NCI-H526 treated with DMSO at 0.1 percent for 48 hours (cell line): Measurements from ENCODE around the gene RBM26.

Experiments used
- DNase-seq: peaks from one replicate; lab custom pipeline; 2025; lab: John Stamatoyannopoulos, UW

Gene RBM26

DNA sequence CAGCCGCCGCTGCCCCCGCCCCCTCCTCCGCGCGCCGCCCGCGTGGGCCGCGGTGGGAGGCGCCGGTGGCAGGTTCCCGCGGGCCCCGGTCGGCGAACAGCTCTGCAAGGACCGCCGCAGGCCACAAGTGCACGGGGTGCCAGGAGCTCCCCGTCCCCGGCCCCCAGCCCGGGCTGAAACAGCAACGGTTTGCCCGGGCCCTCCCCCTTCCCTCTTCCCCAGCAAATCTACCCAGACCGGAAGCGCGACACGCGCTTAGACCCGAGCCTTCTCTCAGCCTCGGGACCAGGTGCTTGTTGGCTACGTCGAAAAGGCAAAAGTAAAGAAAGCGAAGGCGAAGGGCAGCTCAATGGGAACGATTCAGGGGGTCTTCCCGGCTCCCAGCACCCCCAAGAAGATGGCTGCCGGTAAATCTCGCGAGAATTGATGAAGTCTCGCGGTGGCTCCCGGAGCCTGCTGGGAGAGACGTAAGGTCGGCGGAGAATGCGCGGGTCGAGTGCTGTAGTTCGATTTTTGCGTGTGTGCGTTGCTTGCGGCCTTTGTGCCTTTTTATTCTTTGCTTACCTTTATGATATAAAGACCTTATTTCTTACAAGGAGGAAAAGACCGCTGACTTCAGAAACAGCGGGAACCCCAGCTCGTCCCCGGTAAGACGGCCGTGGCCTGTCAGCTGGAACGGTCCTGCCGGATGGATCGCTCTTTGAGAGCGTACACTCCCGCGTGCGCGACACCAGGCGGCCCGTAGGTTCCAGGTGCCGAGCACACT is at the start of gene RBM26:
Gene RBM26, minus strand, starts transcription at position 425 of the 766 bp plus-strand sequence. CDS start 481 bp downstream, outside the sequence.
- DNase-seq: peak; percentile 97

- DNase-seq: no peak
Observed at GRCh38 chr13:79455331-79455730, 49.3 kb upstream of the RBM26 start.

- DNase-seq: no peak
Observed at GRCh38 chr13:79452239-79452913, 46.3 kb upstream of the RBM26 start.

- DNase-seq: no peak
Observed at GRCh38 chr13:79451500-79451962, 45.5 kb upstream of the RBM26 start.

DNA sequence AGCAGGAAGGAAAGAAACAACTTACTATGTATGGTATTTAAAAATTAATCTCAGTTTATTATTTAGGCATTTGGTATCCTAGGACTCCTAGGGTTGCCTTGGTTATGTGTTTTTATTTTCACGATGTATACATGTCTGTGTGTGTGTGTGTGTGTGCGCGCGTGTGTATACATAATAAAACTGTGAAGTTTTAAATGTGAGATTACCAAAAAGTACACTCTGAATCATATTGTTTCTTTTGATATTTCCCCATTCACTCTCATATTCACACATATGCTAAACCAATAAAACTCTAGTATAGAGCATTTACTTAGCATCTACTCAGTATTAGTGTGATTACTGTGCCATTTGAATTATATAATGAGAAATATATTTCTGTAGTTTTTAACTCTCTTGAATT is 44.1 kb upstream of the RBM26 start:
- no peak for DNase-seq

GRCh38 chr13:79448413-79448812 is 42.4 kb upstream of the RBM26 start:
- no peak for DNase-seq

GRCh38 chr13:79447741-79448140 is 41.7 kb upstream of the RBM26 start:
- no peak for DNase-seq

- no peak for DNase-seq
Observed at GRCh38 chr13:79447141-79447540, 41.1 kb upstream of the RBM26 start.

GRCh38 chr13:79445968-79446645 is 40.1 kb upstream of the RBM26 start:
- DNase-seq: no peak

DNA sequence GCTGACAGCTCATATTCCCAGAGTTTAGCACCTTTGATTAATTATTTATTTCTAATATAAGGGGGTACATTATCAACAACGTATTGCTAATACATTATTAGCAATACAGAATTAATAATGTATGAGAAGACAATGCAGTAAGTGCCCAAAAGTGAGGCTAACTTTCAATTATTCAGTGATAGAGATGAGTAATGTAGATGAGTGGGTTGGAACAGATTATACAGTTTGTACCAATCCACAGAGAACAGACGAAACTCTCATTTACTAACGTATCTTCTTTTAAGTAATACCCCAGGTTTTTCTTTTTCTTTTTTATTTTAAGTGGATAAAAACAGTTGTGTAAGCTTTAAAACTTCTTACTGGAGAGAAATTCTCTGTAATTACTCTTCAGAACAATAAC is 36.7 kb upstream of the RBM26 start:
- DNase-seq: no peak

GRCh38 chr13:79442221-79442620 is 36.2 kb upstream of the RBM26 start:
- DNase-seq: no peak

- no peak for DNase-seq
Observed at GRCh38 chr13:79440958-79441528, 35.0 kb upstream of the RBM26 start.

- no peak for DNase-seq
Observed at GRCh38 chr13:79439275-79439674, 33.2 kb upstream of the RBM26 start.

GRCh38 chr13:79435561-79435990 is 29.5 kb upstream of the RBM26 start:
- DNase-seq: no peak

DNA sequence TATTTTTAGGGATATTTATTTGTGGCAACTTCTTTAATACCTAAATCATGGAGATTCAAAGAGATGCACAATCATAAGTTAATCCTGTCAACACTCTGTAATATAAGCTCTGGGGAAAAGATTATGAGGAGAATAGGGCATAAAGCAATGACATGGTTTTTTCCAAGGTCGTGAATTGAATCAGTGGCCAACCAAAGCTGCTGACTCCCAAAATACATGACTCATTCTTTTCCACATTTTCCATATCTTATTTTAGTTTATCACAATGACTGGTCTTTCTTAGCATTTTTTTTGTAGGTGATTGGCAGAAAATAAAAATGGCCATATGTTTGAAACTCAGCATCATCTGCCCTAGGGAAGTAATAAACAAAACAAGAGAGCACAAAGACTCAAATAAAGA is 28.5 kb upstream of the RBM26 start:
- DNase-seq: no peak

DNA sequence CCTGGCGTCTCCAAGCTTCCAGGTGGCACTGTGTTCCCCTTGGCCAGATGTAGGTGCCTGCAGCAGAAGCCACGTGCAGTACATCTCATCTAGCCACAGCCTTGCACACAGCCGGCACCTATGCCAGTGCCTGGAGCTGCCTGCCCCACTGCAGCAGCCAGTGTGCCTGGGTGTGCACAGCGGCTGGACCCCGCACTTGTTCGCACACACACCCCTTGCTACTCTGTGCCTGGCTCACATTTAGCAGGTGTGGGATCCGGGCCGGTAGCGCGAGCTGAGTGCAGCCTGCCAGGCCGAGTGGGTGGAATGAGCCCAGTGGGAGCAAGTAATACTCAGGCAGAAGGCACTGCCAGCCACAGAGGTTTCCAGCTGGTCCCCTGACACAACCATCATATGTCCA is 26.9 kb upstream of the RBM26 start:
- DNase-seq: no peak

- no peak for DNase-seq
Observed at GRCh38 chr13:79432086-79432485, 26.0 kb upstream of the RBM26 start.

GRCh38 chr13:79429309-79429708 is 23.3 kb upstream of the RBM26 start:
- no peak for DNase-seq

DNA sequence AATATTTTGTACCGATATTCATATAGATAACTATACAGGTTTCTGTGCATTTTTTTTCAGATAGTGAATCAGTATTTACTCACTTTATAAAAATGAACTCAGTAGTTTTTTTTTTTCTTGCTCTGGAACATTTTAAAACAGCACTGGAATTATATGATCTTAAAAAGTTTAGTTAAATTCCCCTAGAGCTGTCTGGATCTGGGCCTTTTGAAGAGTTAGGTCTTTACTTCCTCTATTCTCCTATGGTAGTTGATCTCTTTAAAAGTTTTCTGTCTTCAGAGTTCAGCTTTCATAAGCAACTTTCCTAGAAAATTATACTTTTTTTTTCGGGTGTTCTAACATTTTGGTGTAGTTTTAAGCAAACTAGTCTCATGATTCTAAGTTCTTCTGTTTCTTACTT is 21.8 kb upstream of the RBM26 start:
- no peak for DNase-seq

DNA sequence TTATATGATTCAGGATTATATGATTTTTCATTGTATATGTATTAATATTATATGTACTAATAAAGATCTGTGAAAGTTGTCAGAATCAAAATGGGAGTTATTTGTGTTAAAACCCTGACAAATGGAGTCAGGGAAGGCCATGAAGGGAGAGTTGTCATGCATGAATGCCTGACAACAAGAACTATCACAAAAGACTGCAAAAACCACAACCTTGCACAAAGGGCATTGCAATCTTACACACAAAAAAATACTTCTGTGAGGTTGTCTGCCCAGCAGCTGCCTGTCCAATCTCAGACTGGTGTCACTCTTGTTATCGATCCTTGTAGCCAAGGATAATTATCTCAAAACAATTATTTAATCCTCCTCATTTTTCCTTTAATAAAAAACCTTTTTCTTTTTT is 21.2 kb upstream of the RBM26 start:
- DNase-seq: no peak

DNA sequence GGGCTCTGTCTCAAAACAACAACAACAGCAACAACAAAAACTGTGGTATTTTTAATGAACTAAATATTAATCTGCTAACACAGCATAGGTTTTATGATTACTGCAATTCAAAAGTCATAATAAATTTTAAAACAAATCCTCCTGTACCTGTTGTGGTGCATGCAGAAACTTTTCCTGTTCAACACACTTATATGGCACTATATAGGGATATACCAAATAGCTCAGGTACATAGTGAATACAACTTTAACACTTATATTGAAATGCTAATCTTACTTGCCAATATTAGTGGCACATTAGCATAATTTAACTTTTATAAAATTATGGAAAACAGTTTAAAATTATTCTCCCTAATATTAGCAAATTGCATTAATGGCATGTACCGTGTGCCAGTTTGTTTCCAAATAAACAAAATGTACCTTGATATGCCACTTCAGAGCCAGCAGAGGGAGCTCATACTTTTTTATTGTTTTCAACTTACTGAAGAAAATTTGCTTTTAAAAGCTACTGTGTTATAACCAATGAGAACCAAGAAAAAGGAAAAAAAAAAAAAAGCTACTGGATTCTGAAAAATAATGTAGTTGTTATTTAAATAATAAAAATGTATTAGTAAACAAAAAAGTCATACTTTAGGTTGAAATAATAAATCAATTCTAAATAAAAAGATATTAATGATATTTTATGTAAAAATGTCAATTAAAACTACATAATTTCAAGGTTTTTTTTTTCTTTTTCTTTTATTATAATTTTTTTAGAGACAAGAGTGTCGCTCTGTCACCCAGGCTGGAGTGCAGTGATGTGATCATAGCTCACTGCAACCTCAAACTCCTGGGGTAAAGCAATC is 18.0 kb upstream of the RBM26 start:
- peak; percentile 52 for DNase-seq

DNA sequence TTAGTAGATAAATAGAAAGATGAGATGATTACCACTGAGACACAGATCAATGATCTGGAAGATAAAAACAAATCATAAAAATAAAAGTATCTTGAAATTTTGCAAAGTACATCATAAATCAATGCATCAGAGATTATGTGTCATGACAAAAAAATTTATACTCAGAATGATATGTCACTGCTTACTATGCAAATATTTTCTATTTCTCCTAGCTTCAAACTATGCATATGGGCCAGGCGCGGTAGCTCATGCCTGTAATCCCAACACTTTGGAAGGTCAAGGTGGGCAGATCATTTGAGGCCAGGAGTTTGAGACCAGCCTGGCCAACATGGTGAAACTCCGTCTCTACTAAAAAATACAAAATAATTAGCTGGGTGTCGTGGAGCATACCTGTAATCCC is 17.3 kb upstream of the RBM26 start:
- DNase-seq: no peak
